ENCODE measurements around the gene UCN.
"Not testable (repeated sequence)": the region's sequence is repeated elsewhere in the genome, so short reads cannot be mapped to it uniquely, and the experiment has no call there.

UCN gene

GRCh38 chr2:27308359-27308881 is at the start of gene UCN:
Gene UCN, minus strand, starts transcription at chr2:27308445. Its CDS starts 550 bp downstream, at chr2:27307895.
- DNase-seq, result no peak

GRCh38 chr2:27356382-27357181 is 48.3 kb upstream of the UCN start, which contains the start of gene GTF3C2:
Gene GTF3C2, minus strand, starts transcription at chr2:27356764. Its CDS starts 13,210 bp downstream, at chr2:27343554.
- DNase-seq, result peak; percentile 97

- no peak for DNase-seq
Observed at GRCh38 chr2:27356056-27356381, 47.8 kb upstream of the UCN start.

- peak; percentile 22 for DNase-seq
Observed at GRCh38 chr2:27354597-27354927, 46.3 kb upstream of the UCN start.

- no peak for DNase-seq
Observed at GRCh38 chr2:27353762-27354596, 45.7 kb upstream of the UCN start.

- not testable (repeated sequence) for DNase-seq
Observed at GRCh38 chr2:27353386-27353761, 45.1 kb upstream of the UCN start.

GRCh38 chr2:27351802-27352598 is 43.8 kb upstream of the UCN start:
- no peak for DNase-seq

- no peak for DNase-seq
Observed at GRCh38 chr2:27350106-27350693, 42.0 kb upstream of the UCN start.

GRCh38 chr2:27347641-27348040 is 39.4 kb upstream of the UCN start:
- DNase-seq, result no peak

- DNase-seq, result no peak
Observed at GRCh38 chr2:27336173-27336572, 27.9 kb upstream of the UCN start.

- no peak for DNase-seq
Observed at GRCh38 chr2:27335311-27335710, 27.1 kb upstream of the UCN start.

- DNase-seq, result no peak
Observed at GRCh38 chr2:27324720-27325119, 16.5 kb upstream of the UCN start.

GRCh38 chr2:27323596-27324285 is 15.5 kb upstream of the UCN start:
- DNase-seq, result no peak

- DNase-seq, result peak; percentile 96
Observed at GRCh38 chr2:27322766-27323595, 14.7 kb upstream of the UCN start, which contains the start of gene MPV17. Gene MPV17, minus strand, starts transcription at chr2:27323097. Its CDS starts 580 bp downstream, at chr2:27322517.

- DNase-seq, result peak; percentile 66
Observed at GRCh38 chr2:27322301-27322765, 14.1 kb upstream of the UCN start.

GRCh38 chr2:27320958-27321543 is 12.8 kb upstream of the UCN start:
- no peak for DNase-seq

- DNase-seq, result not testable (repeated sequence)
Observed at GRCh38 chr2:27319839-27320238, 11.6 kb upstream of the UCN start.

GRCh38 chr2:27316655-27317412 is 8.6 kb upstream of the UCN start:
- DNase-seq, result no peak

GRCh38 chr2:27315122-27315521 is 6.9 kb upstream of the UCN start:
- no peak for DNase-seq

- no peak for DNase-seq
Observed at GRCh38 chr2:27314709-27315108, 6.5 kb upstream of the UCN start.
